ENCODE data around the gene ACVR1C.

ACVR1C gene

GRCh38 chr2:157497638-157498314 is 130.9 kb downstream of the ACVR1C start:
- no peak for DNase-seq (ENCODE audit: low read depth in 3 of 3)

DNA sequence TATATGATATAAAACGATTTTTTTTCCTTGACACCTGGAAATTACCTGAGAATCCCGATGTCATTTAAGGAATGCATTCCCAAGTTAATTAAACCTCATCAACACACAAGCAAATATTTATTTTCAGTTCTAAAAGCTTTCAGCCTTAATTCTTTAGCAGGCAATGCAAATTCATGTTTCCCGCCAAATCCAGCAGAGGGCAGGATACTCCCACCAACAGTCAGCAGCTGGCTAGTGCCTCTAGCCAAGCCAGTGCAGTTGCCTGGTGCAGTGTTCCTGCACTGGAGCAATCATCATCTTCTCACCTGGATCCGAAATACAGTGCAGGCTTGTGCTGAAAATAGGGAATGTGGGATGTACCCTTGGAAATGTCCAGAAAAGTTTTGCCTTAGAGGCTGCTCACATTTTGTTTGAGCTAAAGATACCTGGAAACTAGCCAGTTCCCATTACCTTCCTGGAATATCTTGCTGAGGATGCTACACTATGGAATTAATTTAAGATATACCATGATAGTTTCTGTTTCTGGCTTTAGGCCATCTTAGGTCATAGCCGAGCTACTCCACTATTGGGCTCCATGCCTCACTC is 136.4 kb downstream of the ACVR1C start:
- DNase-seq (ENCODE audit: low read depth in 3 of 3) = peak; percentile 41 to 62 (median 55)

DNA sequence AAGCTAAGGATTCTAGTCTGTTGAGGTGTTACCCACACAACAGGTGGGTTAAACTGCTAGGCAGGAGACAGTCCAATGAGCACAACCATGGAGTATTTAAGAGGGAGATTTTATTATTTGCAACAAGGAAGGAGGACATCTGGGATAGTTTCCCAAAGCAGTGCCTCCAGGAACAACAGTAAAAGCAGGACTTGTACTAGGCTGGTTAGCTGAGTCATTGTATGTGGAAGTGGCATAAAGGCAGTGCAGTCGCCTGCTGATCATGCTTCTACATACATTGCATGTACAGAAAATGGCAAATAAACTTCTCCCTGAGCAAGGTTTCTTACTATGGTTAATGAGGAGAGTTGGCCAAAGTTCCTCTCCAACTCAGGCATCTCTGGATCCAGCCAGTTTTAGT is 138.7 kb downstream of the ACVR1C start:
- no peak for DNase-seq (ENCODE audit: low read depth in 3 of 3)

GRCh38 chr2:157488877-157489276 is 139.8 kb downstream of the ACVR1C start:
- DNase-seq (ENCODE audit: low read depth in 3 of 3) = no peak

DNA sequence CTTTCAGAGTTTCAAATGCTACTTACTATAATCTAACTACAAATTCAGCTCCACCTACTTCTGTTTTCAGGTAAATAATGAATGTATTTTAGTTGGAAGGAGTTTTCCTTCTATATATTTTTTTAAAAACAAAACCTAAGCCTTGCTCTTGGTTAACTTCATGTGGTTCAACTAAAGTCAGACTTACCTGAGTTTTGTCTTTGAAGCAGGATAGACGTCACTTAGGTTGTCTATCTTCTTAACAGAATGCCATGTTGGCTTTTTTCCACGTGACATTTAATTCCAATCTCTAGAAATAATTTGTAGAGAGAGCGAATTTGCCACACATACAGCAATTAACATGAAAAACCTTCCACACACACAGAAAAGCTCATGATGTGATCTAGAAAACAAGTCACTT is 140.9 kb downstream of the ACVR1C start:
- DNase-seq (ENCODE audit: low read depth in 3 of 3) = no peak

- no peak for DNase-seq (ENCODE audit: low read depth in 3 of 3)
Measured at GRCh38 chr2:157487271-157487610, 141.4 kb downstream of the ACVR1C start.

DNA sequence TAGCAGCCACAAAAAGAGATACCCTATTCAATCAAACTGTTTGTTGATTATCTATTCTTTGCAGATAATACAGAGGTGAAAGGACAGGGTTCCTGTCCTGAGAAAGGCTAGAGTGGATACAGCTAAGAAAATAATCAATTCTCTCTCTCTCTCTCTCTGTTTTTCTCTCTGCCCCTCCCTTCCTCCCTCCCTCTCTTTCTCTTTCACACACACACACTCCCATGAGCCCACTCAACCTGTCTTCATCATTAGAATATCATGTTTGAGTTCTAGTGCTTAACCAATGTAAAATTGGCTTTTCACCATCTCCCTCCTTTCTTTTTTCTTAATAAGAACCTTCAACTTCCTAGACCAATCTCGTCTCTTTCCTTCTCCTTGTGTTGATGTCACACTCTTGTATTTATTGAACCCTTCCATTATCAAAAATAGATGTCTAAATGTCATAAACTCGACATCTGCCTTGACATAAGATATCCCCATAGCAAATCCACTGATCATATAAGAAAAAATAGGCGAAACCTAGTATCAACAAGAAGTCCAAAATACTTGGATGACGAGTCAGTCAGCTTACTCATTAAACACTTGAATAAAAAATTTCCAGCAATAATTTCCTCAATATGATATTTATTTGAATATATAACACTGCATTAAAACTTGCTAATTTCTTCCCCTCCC is 141.9 kb downstream of the ACVR1C start:
- no peak for DNase-seq (ENCODE audit: low read depth in 3 of 3)

- DNase-seq (ENCODE audit: low read depth in 3 of 3) = peak in 1 of 3 donors; percentile 53
Measured at GRCh38 chr2:157480182-157480961, 148.3 kb downstream of the ACVR1C start.

DNA sequence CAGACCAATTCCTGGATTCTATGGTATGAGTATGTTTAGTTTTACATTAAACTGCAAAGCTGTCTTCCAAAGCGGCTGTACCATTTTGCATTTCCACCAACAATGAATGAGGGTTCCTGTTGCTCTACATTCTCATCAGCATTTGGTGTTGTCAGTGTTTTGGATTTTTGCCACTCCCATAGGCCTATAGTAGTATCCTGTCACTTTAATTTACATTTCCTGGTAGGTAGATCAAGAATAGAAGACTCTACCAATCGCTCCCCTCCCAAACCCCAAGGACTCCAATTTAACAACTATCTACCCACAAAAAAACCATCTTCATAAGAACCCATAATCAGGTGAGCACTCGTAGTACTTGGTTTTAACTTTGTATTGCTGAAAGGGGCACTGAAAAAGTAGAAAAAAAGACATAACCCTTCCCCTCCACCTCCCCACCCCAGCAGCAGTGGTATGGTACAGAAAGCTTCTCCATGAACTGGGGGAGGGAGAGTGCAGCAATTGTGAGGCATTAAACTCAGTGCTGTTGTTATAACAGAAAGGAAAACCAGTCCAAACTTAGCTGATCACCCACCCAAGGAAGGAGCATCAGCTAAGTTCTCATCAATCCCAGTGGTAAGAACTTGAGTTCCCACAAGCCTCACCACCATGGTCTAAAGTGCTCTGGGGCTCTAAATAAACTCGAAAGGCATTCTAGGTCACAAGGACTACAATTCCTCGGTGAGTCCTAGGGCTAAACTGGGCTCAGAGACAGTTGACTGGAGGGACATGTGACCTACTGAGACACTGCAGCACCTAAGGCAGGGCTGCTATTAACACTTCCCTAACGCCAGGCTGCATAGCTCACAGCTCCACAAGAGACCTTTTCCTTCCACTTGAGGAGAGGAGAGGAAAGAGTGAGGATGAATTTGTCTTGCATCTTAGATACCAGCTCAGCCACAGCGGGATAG is 149.3 kb downstream of the ACVR1C start:
- DNase-seq (ENCODE audit: low read depth in 3 of 3) = no peak

DNA sequence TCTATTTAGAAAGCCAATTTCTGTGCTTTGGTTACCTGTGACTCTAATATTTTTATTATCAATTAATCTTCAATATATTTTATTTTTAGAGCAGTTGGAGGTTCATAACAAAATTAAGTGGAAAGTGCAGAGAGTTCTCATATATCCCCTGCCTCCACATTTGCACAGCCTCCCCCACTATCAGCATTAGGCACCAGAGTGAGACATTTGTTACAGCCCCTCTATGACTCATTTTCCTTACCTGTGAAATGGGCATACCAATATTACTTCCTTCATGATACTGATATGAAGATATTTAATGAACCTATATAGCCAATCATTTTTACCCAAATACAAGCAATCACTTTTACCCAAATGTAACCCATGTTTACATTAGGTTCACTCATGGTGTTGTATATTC is 150.7 kb downstream of the ACVR1C start:
- no peak for DNase-seq (ENCODE audit: low read depth in 3 of 3)

DNA sequence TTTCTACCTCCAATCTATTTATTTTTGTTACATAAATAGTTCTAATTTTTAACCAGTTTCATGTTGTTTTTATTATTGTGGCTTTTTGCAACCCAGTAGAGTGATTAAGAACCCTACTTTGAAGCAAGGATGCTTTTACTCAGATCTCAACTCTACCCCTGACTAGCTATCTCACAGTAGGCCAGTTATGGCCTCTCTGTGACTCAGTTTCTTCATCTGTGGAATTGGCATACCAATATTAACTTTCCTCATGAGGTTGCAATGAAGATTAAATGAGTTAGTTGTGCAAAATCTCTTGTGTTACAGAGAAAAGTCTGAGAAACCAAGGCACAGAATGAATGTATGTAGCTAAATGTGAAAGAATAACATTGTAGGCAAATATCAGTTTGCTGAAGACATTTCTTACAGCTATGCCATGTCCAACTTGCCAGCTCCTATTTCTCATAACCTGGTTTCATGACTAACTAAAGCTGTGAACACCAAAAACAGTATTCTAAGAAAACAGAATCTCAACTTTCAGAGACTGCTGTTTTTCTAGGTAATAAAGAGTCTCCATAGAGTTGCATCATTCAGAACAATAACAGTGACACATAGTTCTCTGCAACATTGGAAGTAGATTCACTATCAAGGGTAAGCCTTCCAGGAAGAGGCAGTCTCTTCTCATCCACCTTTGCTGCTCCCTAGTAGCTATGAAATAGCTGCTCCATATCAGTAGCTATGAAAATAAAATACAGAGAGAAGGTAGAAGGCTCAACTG is 151.5 kb downstream of the ACVR1C start:
- DNase-seq (ENCODE audit: low read depth in 3 of 3) = no peak

Measured in stimulated activated CD4-positive, alpha-beta T cell treated with anti-CD3 and anti-CD28 coated beads, TNF-alpha, amount 100 ng/mL, for 48 hours (primary cell).